MM.1S (cell line): Measurements from ENCODE around the gene PRRG1.

ENCODE experiments used
- DNase-seq: peaks from one replicate; pipeline ENCODE4 v3.0.0-alpha.2; 2015
- H2AFZ ChIP-seq: fragments of 300-600 bp; sonication (generic); 2 replicates; pipeline ENCODE4 v1.6.0; 2016; ENCODE audit warnings: antibody characterized with exemption, low read length
- H3F3A ChIP-seq: fragments of 300-600 bp; sonication (generic); 2 replicates; pipeline ENCODE4 v1.6.1; 2016; ENCODE audit warnings: mild to moderate bottlenecking, antibody characterized with exemption, low read length, moderate library complexity, mixed read lengths; ENCODE audit not compliant: insufficient read depth
- H3K27ac ChIP-seq: fragments of 300-600 bp; sonication (generic); 2 replicates; pipeline ENCODE4 v1.5.1; 2016; ENCODE audit warnings: mild to moderate bottlenecking, low read length
- H3K27me3 ChIP-seq: fragments of 300-600 bp; sonication (generic); replicated peaks from 2 replicates; pipeline ENCODE4 v1.6.0; 2016; ENCODE audit warnings: low read length; ENCODE audit not compliant: insufficient read depth
- H3K36me3 ChIP-seq: fragments of 300-600 bp; sonication (generic); replicated peaks from 2 replicates; pipeline ENCODE4 v1.6.1; 2016; ENCODE audit warnings: mild to moderate bottlenecking, low read length, mixed read lengths; ENCODE audit not compliant: insufficient read depth
- H3K4me1 ChIP-seq: fragments of 300-600 bp; sonication (generic); 2 replicates; pipeline ENCODE4 v1.6.1; 2016; ENCODE audit warnings: low read length, mixed read lengths
- H3K4me2 ChIP-seq: fragments of 300-600 bp; sonication (generic); 2 replicates; pipeline ENCODE4 v1.6.0; 2016; ENCODE audit warnings: low read depth, low read length
- H3K4me3 ChIP-seq: fragments of 300-600 bp; sonication (generic); 2 replicates; pipeline ENCODE4 v1.5.1; 2016; ENCODE audit warnings: low read length, mixed read lengths
- H3K79me2 ChIP-seq: fragments of 300-600 bp; sonication (generic); 2 replicates; pipeline ENCODE4 v1.6.1; 2016; ENCODE audit warnings: mixed run types, low read length, mixed read lengths
- H3K9ac ChIP-seq: fragments of 300-600 bp; sonication (generic); 2 replicates; pipeline ENCODE4 v1.6.1; 2016; ENCODE audit warnings: low read length, mixed read lengths
- H3K9me2 ChIP-seq: fragments of 300-600 bp; sonication (generic); replicated peaks from 2 replicates; pipeline ENCODE4 v1.6.1; 2016; ENCODE audit warnings: mild to moderate bottlenecking, low read length, mixed read lengths; ENCODE audit not compliant: insufficient read depth
- H3K9me3 ChIP-seq: fragments of 300-600 bp; sonication (generic); replicated peaks from 2 replicates; pipeline ENCODE4 v1.6.1; 2016; ENCODE audit warnings: mild to moderate bottlenecking, low read length, mixed read lengths; ENCODE audit not compliant: insufficient read depth
- H4K20me1 ChIP-seq: fragments of 300-600 bp; sonication (generic); 2 replicates; pipeline ENCODE4 v1.6.1; 2016; ENCODE audit warnings: mild to moderate bottlenecking, low read length, moderate library complexity, mixed read lengths; ENCODE audit not compliant: insufficient read depth
- EZH2 ChIP-seq: fragments of 300-600 bp; sonication (generic); optimal IDR thresholded peaks from 2 replicates; pipeline ENCODE3; 2017; ENCODE audit warnings: low read depth, mild to moderate bottlenecking, antibody characterized with exemption, low read length, mixed read lengths
- EZH2phosphoT487 ChIP-seq: fragments of 300-600 bp; sonication (generic); IDR thresholded peaks from 2 replicates; pipeline ENCODE4 v1.6.1; 2018; ENCODE audit warnings: antibody characterized with exemption, low read length
- TF ChIP-seq, protein P1 (sequence below): fragments of 300-600 bp; sonication (generic); IDR thresholded peaks from 2 replicates; pipeline ENCODE4 v1.5.1; 2016; ENCODE audit warnings: antibody characterized with exemption, low read length, mixed read lengths

Gene PRRG1

DNA sequence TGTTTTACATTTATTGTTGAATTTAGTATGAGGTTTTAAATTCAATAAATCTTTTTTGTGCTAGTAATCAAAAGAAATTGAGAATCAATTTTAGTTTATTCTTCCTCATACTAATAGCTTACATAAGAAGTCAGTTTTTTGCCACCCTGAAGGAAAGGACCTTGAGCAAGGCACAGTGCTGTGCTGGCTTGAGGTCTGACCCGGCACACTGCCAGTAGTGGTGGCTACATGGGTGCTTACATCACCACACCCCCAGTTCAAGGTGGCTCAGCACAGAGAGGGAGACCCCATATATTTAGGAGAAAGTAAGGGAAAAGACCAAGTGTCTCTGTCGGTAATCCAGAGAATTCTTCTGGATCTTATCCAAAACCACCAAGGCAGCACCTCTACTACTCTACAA, 136.3 kb downstream of the PRRG1 start:
- H3F3A ChIP-seq: no peaks in the 10 kb centered on the region
- no peaks in the 10 kb centered on the region for H3K79me2 ChIP-seq
- H3K4me2 ChIP-seq: no peak overlapping the region
- H3K27ac ChIP-seq: no peak overlapping the region
- TF ChIP-seq EZH2 (no peak), EZH2phosphoT487 (no peak)
- TF ChIP-seq, protein P1, sequence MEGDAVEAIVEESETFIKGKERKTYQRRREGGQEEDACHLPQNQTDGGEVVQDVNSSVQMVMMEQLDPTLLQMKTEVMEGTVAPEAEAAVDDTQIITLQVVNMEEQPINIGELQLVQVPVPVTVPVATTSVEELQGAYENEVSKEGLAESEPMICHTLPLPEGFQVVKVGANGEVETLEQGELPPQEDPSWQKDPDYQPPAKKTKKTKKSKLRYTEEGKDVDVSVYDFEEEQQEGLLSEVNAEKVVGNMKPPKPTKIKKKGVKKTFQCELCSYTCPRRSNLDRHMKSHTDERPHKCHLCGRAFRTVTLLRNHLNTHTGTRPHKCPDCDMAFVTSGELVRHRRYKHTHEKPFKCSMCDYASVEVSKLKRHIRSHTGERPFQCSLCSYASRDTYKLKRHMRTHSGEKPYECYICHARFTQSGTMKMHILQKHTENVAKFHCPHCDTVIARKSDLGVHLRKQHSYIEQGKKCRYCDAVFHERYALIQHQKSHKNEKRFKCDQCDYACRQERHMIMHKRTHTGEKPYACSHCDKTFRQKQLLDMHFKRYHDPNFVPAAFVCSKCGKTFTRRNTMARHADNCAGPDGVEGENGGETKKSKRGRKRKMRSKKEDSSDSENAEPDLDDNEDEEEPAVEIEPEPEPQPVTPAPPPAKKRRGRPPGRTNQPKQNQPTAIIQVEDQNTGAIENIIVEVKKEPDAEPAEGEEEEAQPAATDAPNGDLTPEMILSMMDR: no peak
- DNase-seq: no peak
- H3K9me3 ChIP-seq: no peaks in the 10 kb centered on the region
- no peaks in the 10 kb centered on the region for H3K4me1 ChIP-seq
- H3K9me2 ChIP-seq: no peaks in the 10 kb centered on the region
- no peak overlapping the region for H3K4me3 ChIP-seq
- H3K9ac ChIP-seq: no peak overlapping the region
- no peaks in the 10 kb centered on the region for H3K36me3 ChIP-seq
- H4K20me1 ChIP-seq: no peaks in the 10 kb centered on the region
- H3K27me3 ChIP-seq: no peaks in the 10 kb centered on the region
- no peak overlapping the region for H2AFZ ChIP-seq

DNA sequence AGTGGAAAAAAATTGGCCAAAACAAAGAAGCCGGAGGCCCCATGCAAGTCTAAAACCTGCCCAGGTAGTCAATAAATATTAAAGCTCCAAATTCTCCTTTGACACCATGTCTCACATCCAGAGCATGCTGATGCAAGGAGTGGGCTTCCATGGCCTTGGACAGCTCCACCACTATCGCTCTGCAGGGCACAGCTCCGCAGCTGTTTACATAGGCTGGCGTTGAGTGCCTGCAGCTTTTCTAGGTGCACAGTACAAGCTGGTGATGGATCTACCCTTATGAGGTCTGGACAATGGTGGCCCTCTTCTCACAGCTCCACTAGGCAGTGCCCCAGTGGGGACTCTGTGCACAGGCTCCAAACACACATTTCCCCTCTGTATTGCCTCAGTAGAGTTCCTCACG, 138.1 kb downstream of the PRRG1 start:
- Histone ChIP-seq H3K9me3 (no peaks in the 10 kb centered on the region), H3K36me3 (no peaks in the 10 kb centered on the region), H2AFZ (no peak overlapping the region), H3K9ac (no peak overlapping the region), H3K9me2 (no peaks in the 10 kb centered on the region), H3K27me3 (no peaks in the 10 kb centered on the region), H4K20me1 (no peaks in the 10 kb centered on the region), H3K79me2 (no peaks in the 10 kb centered on the region), H3K27ac (no peak overlapping the region), H3K4me3 (no peak overlapping the region), H3F3A (no peaks in the 10 kb centered on the region), H3K4me2 (no peak overlapping the region), H3K4me1 (no peaks in the 10 kb centered on the region)
- no peak for DNase-seq
- TF ChIP-seq, protein P1: no peak
- TF ChIP-seq EZH2: no peak
- no peak for TF ChIP-seq EZH2phosphoT487

DNA sequence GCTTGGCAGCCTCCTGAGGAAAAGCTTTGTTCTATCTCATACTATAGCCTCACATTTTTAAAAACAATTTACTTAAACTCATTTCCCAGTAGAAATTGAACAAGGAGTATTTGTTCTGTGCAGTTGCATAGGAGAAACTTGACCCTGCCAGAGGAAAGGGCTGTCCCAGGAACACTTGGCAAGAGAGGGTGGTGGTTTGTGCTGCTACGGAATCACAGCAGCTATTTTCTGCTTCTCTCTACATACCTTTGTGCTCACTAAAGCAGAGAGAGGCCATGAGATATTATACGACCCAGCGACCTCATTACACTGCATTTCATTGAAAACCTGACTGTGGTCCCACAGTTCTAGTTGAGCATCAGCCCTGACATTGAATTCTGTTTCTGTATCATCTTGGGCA, 139.2 kb downstream of the PRRG1 start:
- DNase-seq: no peak
- H3K36me3 ChIP-seq: no peaks in the 10 kb centered on the region
- no peak overlapping the region for H3K4me3 ChIP-seq
- no peaks in the 10 kb centered on the region for H3K79me2 ChIP-seq
- no peaks in the 10 kb centered on the region for H3K9me2 ChIP-seq
- H3F3A ChIP-seq: no peaks in the 10 kb centered on the region
- no peak overlapping the region for H2AFZ ChIP-seq
- no peak overlapping the region for H3K27ac ChIP-seq
- no peaks in the 10 kb centered on the region for H3K4me1 ChIP-seq
- H3K9me3 ChIP-seq: no peaks in the 10 kb centered on the region
- no peak overlapping the region for H3K9ac ChIP-seq
- no peaks in the 10 kb centered on the region for H3K27me3 ChIP-seq
- no peak overlapping the region for H3K4me2 ChIP-seq
- TF ChIP-seq EZH2phosphoT487 (no peak), EZH2 (no peak)
- TF ChIP-seq, protein P1: no peak
- H4K20me1 ChIP-seq: no peaks in the 10 kb centered on the region

DNA sequence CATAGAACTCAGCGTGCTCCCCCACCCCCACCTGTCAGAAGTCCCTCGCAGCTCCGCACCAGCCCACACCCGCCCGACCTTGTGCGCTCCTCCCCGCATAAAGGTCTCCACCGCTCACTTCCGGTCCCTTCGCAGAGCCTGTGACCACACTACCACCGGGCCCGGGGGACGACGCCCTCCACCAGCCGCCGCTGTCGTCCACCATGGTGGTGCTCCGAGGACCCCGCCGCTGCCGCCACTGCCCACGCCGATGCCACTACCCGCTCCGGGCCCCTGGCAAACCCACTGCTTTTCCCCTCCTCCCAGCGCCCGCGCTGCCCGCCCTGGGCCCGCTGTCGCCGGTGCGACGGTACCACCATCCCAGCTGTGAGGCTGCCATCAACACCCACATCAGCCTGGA, 142.5 kb downstream of the PRRG1 start:
- Histone ChIP-seq H3K36me3 (no peaks in the 10 kb centered on the region), H4K20me1 (no peaks in the 10 kb centered on the region), H3K9me3 (no peaks in the 10 kb centered on the region), H3K9ac (no peak overlapping the region), H2AFZ (no peak overlapping the region), H3K4me3 (no peak overlapping the region), H3K27ac (no peak overlapping the region), H3K4me1 (no peaks in the 10 kb centered on the region), H3F3A (no peaks in the 10 kb centered on the region), H3K4me2 (no peak overlapping the region), H3K9me2 (no peaks in the 10 kb centered on the region), H3K79me2 (no peaks in the 10 kb centered on the region), H3K27me3 (no peaks in the 10 kb centered on the region)
- DNase-seq: no peak
- TF ChIP-seq EZH2phosphoT487 (no peak), EZH2 (no peak)
- TF ChIP-seq, protein P1: no peak
